Endothelial cell of umbilical vein (primary cell): ENCODE measurements around the gene EDNRB. TPM values are rescaled to one million over a fixed set of nuclear protein-coding genes. Genes with fewer than 3 reads are reported as not detected.
A peak's percentile ranks its signal among the peaks of the same experiment; 100 is the strongest.

Source experiments
- BruUV-seq: library from RNA; stranded (reverse); fragments of 400-500 nt; replicated peaks from 2 replicates; lab custom pipeline; 2021; lab: Mats Ljungman, UMichigan
- CTCF ChIA-PET: fragments of 300-600, 350-600 bp; sonication (Branson Sonifier 250); formaldehyde crosslinking; loops from one replicate; lab custom pipeline; 2021; ENCODE audit warnings: antibody characterized with exemption, inconsistent platforms; lab: Charles Lee
- POLR2A ChIA-PET: fragments of 300-600, 350-600 bp; sonication (Branson Sonifier 250); formaldehyde crosslinking; loops from one replicate; lab custom pipeline; 2021; ENCODE audit warnings: antibody characterized with exemption, inconsistent platforms; lab: Charles Lee
- DNase-seq: peaks from one replicate; pipeline ENCODE4 v3.0.0-alpha.2; 2011; ENCODE audit warnings: low read depth, low spot score
- FAIRE-seq: peaks from 2 replicates; lab custom pipeline; 2011; peaks lifted over from hg19 to GRCh38; lab: Jason Lieb, UNC
- H2AFZ ChIP-seq: 2 replicates; pipeline ENCODE4 v1.6.0; 2012; ENCODE audit warnings: low read depth, low read length, control low read depth, inconsistent platforms
- H3K27ac ChIP-seq: 2 replicates; pipeline ENCODE4 v1.5.1; 2011; ENCODE audit warnings: low read depth, mild to moderate bottlenecking, control low read depth, low read length, moderate library complexity; ENCODE audit not compliant: insufficient read depth
- H3K27me3 ChIP-seq, 2 experiments: 2 replicates each; pipeline versions ENCODE4 v1.6.0 to v1.6.1; 2011; ENCODE audit warnings: low read length in 2 of 2, mixed read lengths in 1 of 2; ENCODE audit not compliant: control insufficient read depth in 2 of 2, insufficient read depth in 2 of 2
- H3K36me3 ChIP-seq, 2 experiments: 2 replicates in 1 of 2; 3 replicates in 1 of 2; pipeline ENCODE4 v1.5.1; 2011; ENCODE audit warnings: low read length in 2 of 2, mild to moderate bottlenecking in 1 of 2, moderate library complexity in 1 of 2; ENCODE audit not compliant: control insufficient read depth in 2 of 2, insufficient read depth in 2 of 2; ENCODE audit errors: extremely low read depth in 1 of 2
- H3K4me1 ChIP-seq: 3 replicates; pipeline ENCODE4 v1.5.1; 2011; ENCODE audit warnings: mild to moderate bottlenecking, low read length; ENCODE audit not compliant: control insufficient read depth, insufficient read depth; ENCODE audit errors: extremely low read depth
- H3K4me2 ChIP-seq: 2 replicates; pipeline ENCODE4 v1.6.1; 2011; ENCODE audit warnings: low read length, control low read depth, mixed read lengths; ENCODE audit not compliant: insufficient read depth
- H3K4me3 ChIP-seq, 3 experiments: fragments of 200-600 bp in 1 of 3; sonication (generic), shearing (Covaris generic) in 1 of 3; replicated peaks in 1 of 3; 2 replicates each; pipeline ENCODE4 v1.5.1; 2011 to 2016; ENCODE audit warnings: control low read depth in 3 of 3, low read length in 3 of 3, mild to moderate bottlenecking in 2 of 3, inconsistent platforms in 1 of 3, low read depth in 1 of 3, moderate library complexity in 1 of 3; ENCODE audit not compliant: insufficient read depth in 1 of 3
- H3K79me2 ChIP-seq: 2 replicates; pipeline ENCODE4 v1.6.0; 2012; ENCODE audit warnings: low read length, inconsistent platforms; ENCODE audit not compliant: control insufficient read depth, insufficient read depth
- H3K9ac ChIP-seq: replicated peaks from 2 replicates; pipeline ENCODE3; 2011; ENCODE audit warnings: low read length, control low read depth; ENCODE audit not compliant: insufficient read depth; ENCODE audit errors: extremely low read depth
- H3K9me1 ChIP-seq: replicated peaks from 3 replicates; pipeline ENCODE4 v1.6.0; 2011; ENCODE audit warnings: mild to moderate bottlenecking, low read length; ENCODE audit not compliant: control insufficient read depth, insufficient read depth; ENCODE audit errors: extremely low read depth
- H3K9me3 ChIP-seq: replicated peaks from 2 replicates; pipeline ENCODE4 v1.5.1; 2012; ENCODE audit warnings: low read length, inconsistent platforms; ENCODE audit not compliant: control insufficient read depth, insufficient read depth
- H4K20me1 ChIP-seq: replicated peaks from 2 replicates; pipeline ENCODE3; 2011; ENCODE audit warnings: mild to moderate bottlenecking, low read length; ENCODE audit not compliant: control insufficient read depth, insufficient read depth; ENCODE audit errors: extremely low read depth
- EZH2 ChIP-seq: IDR thresholded peaks from 2 replicates; pipeline ENCODE4 v1.6.1; 2012; ENCODE audit warnings: borderline replicate concordance, low read depth, mild to moderate bottlenecking, moderate library complexity, low read length, inconsistent platforms; ENCODE audit not compliant: severe bottlenecking
- JUN ChIP-seq: IDR thresholded peaks from 2 replicates; pipeline ENCODE4 v1.6.1; 2011; ENCODE audit warnings: borderline replicate concordance, low read depth; ENCODE audit not compliant: insufficient read length, insufficient read depth
- POLR2A ChIP-seq: IDR thresholded peaks from 2 replicates; pipeline ENCODE4 v1.6.1; 2012; ENCODE audit warnings: low read depth, mild to moderate bottlenecking, control low read depth, low read length
- dilution Hi-C: fragments of 300-500 bp; cut with MboI; formaldehyde crosslinking; loops from one replicate; pipeline ENCODE4 v1.15.0; 2019; ENCODE audit warnings: low sequenced_read_pairs; ENCODE audit not compliant: extremely low pct_ligation_motif_present
- intact Hi-C: fragments of 100-400 bp; cut with micrococcal nuclease; formaldehyde crosslinking; loops from one replicate; pipeline ENCODE4 v1.10.0; 2022
- polyA plus RNA-seq, 4 experiments: library from polyadenylated mRNA; depleted of rRNA in 3 of 4; stranded (reverse) in 3 of 4; unstranded in 1 of 4; fragments of >200 nt; gene quantifications; 2 replicates each; pipeline versions ENCODE4 v1.2.1 to v1.2.3, GENCODE V29; 2011 to 2012; ENCODE audit warnings: missing spikeins in 1 of 4
- total RNA-seq: library from RNA; stranded (reverse); gene quantifications from 2 replicates; pipeline ENCODE4 v1.2.3, GENCODE V29; 2021
- TF ChIP-seq, protein P1 (sequence below), 2 donors: IDR thresholded peaks; 1 replicate in 1 of 2; 2 replicates in 1 of 2; pipeline ENCODE4 v1.5.1; 2011; ENCODE audit warnings: low read length in 2 of 2, mild to moderate bottlenecking in 2 of 2, moderate library complexity in 2 of 2, control low read depth in 1 of 2, inconsistent platforms in 1 of 2, low read depth in 1 of 2; ENCODE audit not compliant: insufficient read depth in 1 of 2; ENCODE audit errors: extremely low read depth in 1 of 2

EDNRB gene
- total and polyA plus RNA-seq, 2 donors (not counting 3 experiments of a cell fraction or from before 2014, with no cell fraction given), result 1.3 to 2.3 TPM

- POLR2A ChIA-PET, result interaction anchor here (0.6 kb wide), 1 partner anchor 175 kb away, joined by 3 read pairs; no protein-coding TSS in a partner anchor
- no peak overlapping the region for H3K4me2 ChIP-seq
- no TSS peak for BruUV-seq
- intact Hi-C loops (no loop called here), dilution Hi-C loops (no loop called here)
- CTCF ChIA-PET, result interaction anchor here (1.1 to 4.2 kb wide), 5 partner anchors 9 to 230 kb away, joined by 3 to 27 read pairs (median 4); partner anchors contain the start of gene EDNRB
- no peaks in the 10 kb centered on the region for H3K9me3 ChIP-seq
- FAIRE-seq, result peak; percentile 48
- H4K20me1 ChIP-seq, result no peaks in the 10 kb centered on the region
- no peaks in the 10 kb centered on the region for H3K79me2 ChIP-seq
- H3K4me1 ChIP-seq, result peaks cover 6% of the 10 kb centered on the region
- H3K27me3 ChIP-seq, result no peaks in the 10 kb centered on the region
- no peak overlapping the region for H2AFZ ChIP-seq
- no peak overlapping the region for H3K9ac ChIP-seq
- H3K4me3 ChIP-seq, result no peak overlapping the region
- TF ChIP-seq EZH2, result no peak
- no peak for TF ChIP-seq POLR2A
- TF ChIP-seq, protein P1, sequence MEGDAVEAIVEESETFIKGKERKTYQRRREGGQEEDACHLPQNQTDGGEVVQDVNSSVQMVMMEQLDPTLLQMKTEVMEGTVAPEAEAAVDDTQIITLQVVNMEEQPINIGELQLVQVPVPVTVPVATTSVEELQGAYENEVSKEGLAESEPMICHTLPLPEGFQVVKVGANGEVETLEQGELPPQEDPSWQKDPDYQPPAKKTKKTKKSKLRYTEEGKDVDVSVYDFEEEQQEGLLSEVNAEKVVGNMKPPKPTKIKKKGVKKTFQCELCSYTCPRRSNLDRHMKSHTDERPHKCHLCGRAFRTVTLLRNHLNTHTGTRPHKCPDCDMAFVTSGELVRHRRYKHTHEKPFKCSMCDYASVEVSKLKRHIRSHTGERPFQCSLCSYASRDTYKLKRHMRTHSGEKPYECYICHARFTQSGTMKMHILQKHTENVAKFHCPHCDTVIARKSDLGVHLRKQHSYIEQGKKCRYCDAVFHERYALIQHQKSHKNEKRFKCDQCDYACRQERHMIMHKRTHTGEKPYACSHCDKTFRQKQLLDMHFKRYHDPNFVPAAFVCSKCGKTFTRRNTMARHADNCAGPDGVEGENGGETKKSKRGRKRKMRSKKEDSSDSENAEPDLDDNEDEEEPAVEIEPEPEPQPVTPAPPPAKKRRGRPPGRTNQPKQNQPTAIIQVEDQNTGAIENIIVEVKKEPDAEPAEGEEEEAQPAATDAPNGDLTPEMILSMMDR (IDR thresholded peaks at IDR 0.05; ENCODE audit: extremely low read depth in 1 of 2, insufficient read depth in 1 of 2, low read depth in 1 of 2, low read length in 2 of 2), result no peak
- no peak overlapping the region for H3K27ac ChIP-seq
- DNase-seq, result peak; percentile 31
- H3K36me3 ChIP-seq, result no peaks in the 10 kb centered on the region
- no peaks in the 10 kb centered on the region for H3K9me1 ChIP-seq
Measured at GRCh38 chr13:77908531-77908930, 10.1 kb downstream of the EDNRB start.

DNA sequence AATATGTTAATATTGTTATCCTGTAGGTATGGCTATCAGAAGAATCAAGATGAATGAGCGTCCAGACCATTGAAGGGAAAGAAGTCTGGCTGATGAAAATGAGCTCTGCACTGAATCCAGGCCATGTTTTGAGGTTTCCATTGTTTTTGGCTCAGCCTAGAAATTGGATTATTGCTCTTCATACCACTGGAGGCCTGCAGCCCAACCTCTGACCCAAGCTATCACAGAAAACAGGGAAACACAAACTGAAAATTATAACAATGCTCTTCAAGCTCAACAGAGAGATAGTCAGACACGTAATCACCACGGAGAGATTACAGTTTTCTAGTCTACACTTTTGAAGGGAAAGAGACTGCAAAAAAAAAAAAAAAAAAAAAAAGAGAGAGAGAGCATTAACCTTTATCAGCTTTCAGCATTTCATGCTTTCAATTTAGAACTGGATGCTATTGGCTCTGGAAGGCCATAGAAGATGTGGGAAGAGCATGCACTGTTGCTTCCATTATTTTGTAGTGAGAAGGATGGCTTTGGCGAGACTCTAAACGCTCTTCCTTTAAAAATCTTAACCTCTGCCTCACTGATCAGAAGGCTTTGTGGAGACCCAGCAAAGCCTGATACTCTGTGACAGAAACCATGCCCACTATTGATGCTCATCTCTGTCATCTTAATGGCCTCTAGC lies 10.8 kb downstream of the EDNRB start:
- FAIRE-seq, result peak; percentile 93
- no peak for TF ChIP-seq POLR2A
- TF ChIP-seq JUN, result peak; percentile 13
- H3K79me2 ChIP-seq, result no peaks in the 10 kb centered on the region
- ChIA-PET POLR2A (interaction anchor here (0.6 to 1.1 kb wide), 5 partner anchors 11 to 1903 kb away, joined by 3 to 10 read pairs (median 3); no protein-coding TSS in a partner anchor), CTCF (interaction anchor here (0.6 to 4.2 kb wide), 11 partner anchors 8 to 1493 kb away, joined by 3 to 27 read pairs (median 3); partner anchors contain the start of gene EDNRB)
- peak; percentile 98 for DNase-seq
- H3K4me2 ChIP-seq, result no peak overlapping the region
- H3K9me1 ChIP-seq, result no peaks in the 10 kb centered on the region
- no TSS peak for BruUV-seq
- H3K4me1 ChIP-seq, result peaks cover 6% of the 10 kb centered on the region
- peak overlapping the region; percentile 50 for H3K27ac ChIP-seq
- no peaks in the 10 kb centered on the region for H3K36me3 ChIP-seq
- peak overlapping the region; percentile 75 for H2AFZ ChIP-seq
- H4K20me1 ChIP-seq, result no peaks in the 10 kb centered on the region
- intact Hi-C loops, result loop anchor here (1.0 to 2.0 kb wide), 2 partner anchors 11 to 39 kb away; no protein-coding TSS in a partner anchor
- no peak overlapping the region for H3K4me3 ChIP-seq
- no peak overlapping the region for H3K9ac ChIP-seq
- H3K9me3 ChIP-seq, result no peaks in the 10 kb centered on the region
- H3K27me3 ChIP-seq, result no peaks in the 10 kb centered on the region
- dilution Hi-C loops, result no loop called here
